PC-3 (cell line): ENCODE data around the gene DSN1. TPM values are rescaled to one million over a fixed set of nuclear protein-coding genes. Genes with fewer than 3 reads are reported as not detected.

Experiments
- ATAC-seq: fragments of 200-7000 bp; cut with Tn5 transposase; 2 replicates; pipeline ENCODE4 v1.9.1; 2020; ENCODE audit warnings: mild to moderate bottlenecking, moderate library complexity
- BruUV-seq: library from RNA; stranded (reverse); fragments of 400-500 nt; replicated peaks from 2 replicates; lab custom pipeline; 2021; lab: Mats Ljungman, UMichigan
- CTCF ChIA-PET: fragments of 300-600 bp; sonication (Branson Sonifier 250); formaldehyde crosslinking; loops from one replicate; lab custom pipeline; 2022; ENCODE audit warnings: antibody characterized with exemption; lab: Charles Lee
- POLR2A ChIA-PET: fragments of 300-600 bp; sonication (Branson Sonifier 250); formaldehyde crosslinking; loops from one replicate; lab custom pipeline; 2022; ENCODE audit warnings: antibody characterized with exemption; ENCODE audit not compliant: unreplicated experiment; lab: Charles Lee
- DNase-seq: peaks from one replicate; pipeline ENCODE4 v3.0.0-alpha.2; 2015
- H2AFZ ChIP-seq: fragments of 300-600 bp; sonication (generic); 2 replicates; pipeline ENCODE4 v1.6.0; 2016; ENCODE audit warnings: antibody characterized with exemption, low read length
- H3F3A ChIP-seq: fragments of 300-600 bp; sonication (generic); one replicate; pipeline ENCODE4 v1.6.0; 2017; ENCODE audit warnings: antibody characterized with exemption, low read length, control low read depth, mild to moderate bottlenecking; ENCODE audit not compliant: unreplicated experiment
- H3K27ac ChIP-seq: fragments of 300-600 bp; sonication (generic); 2 replicates; pipeline ENCODE4 v1.5.1; 2016; ENCODE audit warnings: mild to moderate bottlenecking, low read length
- H3K27me3 ChIP-seq: fragments of 300-600 bp; sonication (generic); 2 replicates; pipeline ENCODE4 v1.6.1; 2016; ENCODE audit warnings: low read length, mixed read lengths
- H3K36me3 ChIP-seq: fragments of 300-600 bp; sonication (generic); 2 replicates; pipeline ENCODE4 v1.6.1; 2016; ENCODE audit warnings: low read depth, mixed run types, low read length, mixed read lengths
- H3K4me1 ChIP-seq: fragments of 300-600 bp; sonication (generic); 2 replicates; pipeline ENCODE4 v1.5.1; 2016; ENCODE audit warnings: low read length; ENCODE audit not compliant: insufficient read depth
- H3K4me2 ChIP-seq: fragments of 300-600 bp; sonication (generic); 2 replicates; pipeline ENCODE4 v1.6.0; 2016; ENCODE audit warnings: low read length
- H3K4me3 ChIP-seq: fragments of 300-600 bp; sonication (generic); 2 replicates; pipeline ENCODE4 v1.5.1; 2016; ENCODE audit warnings: mild to moderate bottlenecking, low read length, mixed read lengths
- H3K79me2 ChIP-seq: fragments of 300-600 bp; sonication (generic); 2 replicates; pipeline ENCODE4 v1.6.1; 2017; ENCODE audit warnings: low read length, mixed read lengths
- H3K9ac ChIP-seq: fragments of 300-600 bp; sonication (generic); 2 replicates; pipeline ENCODE4 v1.6.0; 2016; ENCODE audit warnings: mild to moderate bottlenecking, low read length
- H3K9me2 ChIP-seq: fragments of 300-600 bp; sonication (generic); replicated peaks from 2 replicates; pipeline ENCODE4 v1.6.1; 2016; ENCODE audit warnings: mixed run types, low read length, mixed read lengths
- H3K9me3 ChIP-seq: fragments of 300-600 bp; sonication (generic); 2 replicates; pipeline ENCODE4 v1.6.1; 2016; ENCODE audit warnings: low read length, mixed read lengths
- H4K20me1 ChIP-seq: fragments of 300-600 bp; sonication (generic); 2 replicates; pipeline ENCODE4 v1.6.1; 2016; ENCODE audit warnings: low read length, mixed read lengths
- EZH2 ChIP-seq: fragments of 300-600 bp; sonication (generic); IDR thresholded peaks from one replicate; pipeline ENCODE4 v1.6.1; 2017; ENCODE audit warnings: antibody characterized with exemption, mild to moderate bottlenecking, low read length; ENCODE audit not compliant: unreplicated experiment
- EZH2phosphoT487 ChIP-seq: fragments of 300-600 bp; sonication (generic); IDR thresholded peaks from 2 replicates; pipeline ENCODE4 v1.6.1; 2018; ENCODE audit warnings: mild to moderate bottlenecking, antibody characterized with exemption, low read length, borderline replicate concordance
- intact Hi-C: fragments of 100-400 bp; cut with micrococcal nuclease; formaldehyde crosslinking; loops from 2 replicates; pipeline ENCODE4 v1.9.0; 2023
- total RNA-seq: library from RNA; depleted of rRNA; stranded (reverse); fragments of >200 nt; gene quantifications from 2 replicates; pipeline ENCODE4 v1.2.3, GENCODE V29; 2014
- TF ChIP-seq, protein P1 (sequence below): fragments of 300-600 bp; sonication (generic); conservative IDR thresholded peaks from 2 replicates; pipeline ENCODE4 v1.5.1; 2017; ENCODE audit warnings: antibody characterized with exemption, low read depth, mild to moderate bottlenecking, low read length

Gene DSN1
- total RNA-seq, 1 experiment from 2014 or later, result 39.8 TPM

DNA sequence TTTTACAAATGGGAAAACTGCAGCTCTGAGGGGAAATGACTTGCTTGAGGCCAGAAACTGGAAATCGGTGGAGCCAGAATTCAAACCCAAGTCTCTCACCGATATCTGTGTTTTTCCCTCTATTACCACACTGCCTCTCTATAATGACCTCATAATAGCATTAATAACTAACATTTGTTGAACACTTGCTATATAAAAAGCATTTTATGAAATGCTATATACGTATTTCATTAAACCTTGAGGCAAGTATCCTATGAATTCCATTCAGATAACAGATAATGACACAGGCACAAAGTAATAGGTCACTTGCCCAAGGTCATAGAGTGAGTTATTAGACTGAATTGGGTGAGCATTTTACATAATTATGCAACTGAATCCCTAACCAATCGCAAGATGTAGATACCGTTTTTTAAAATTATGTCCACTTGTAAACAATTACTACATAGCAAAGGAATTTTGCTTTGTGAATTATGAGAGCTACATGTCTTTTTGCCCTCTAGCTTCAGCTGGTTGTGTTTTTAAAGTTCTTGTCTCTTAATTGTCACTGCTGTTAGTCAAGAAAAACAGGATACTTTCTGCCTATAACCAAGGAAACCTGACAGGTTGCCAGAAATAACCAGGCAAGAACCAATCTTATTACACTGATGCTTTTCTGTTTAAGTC is 4.7 kb downstream of the DSN1 start:
- no peak overlapping the region for H3K9ac ChIP-seq
- H3K79me2 ChIP-seq, result peaks cover 21% of the 10 kb centered on the region
- peaks cover 19% of the 10 kb centered on the region for H3K4me1 ChIP-seq
- H3K36me3 ChIP-seq, result no peaks in the 10 kb centered on the region; the same call in 1 of the 2 replicates
- H3F3A ChIP-seq, result no peaks in the 10 kb centered on the region
- H3K27me3 ChIP-seq, result no peaks in the 10 kb centered on the region
- no peaks in the 10 kb centered on the region for H4K20me1 ChIP-seq
- H3K4me3 ChIP-seq, result 0 out of 2 replicates have a peak overlapping the region, but pooled peaks have one; percentile 3
- no peaks in the 10 kb centered on the region for H3K9me3 ChIP-seq
- H3K27ac ChIP-seq, result no peak overlapping the region
- peak overlapping the region; percentile 21 for H3K4me2 ChIP-seq
- ATAC-seq (no peak), DNase-seq (peak; percentile 37)
- TF ChIP-seq EZH2phosphoT487 (no peak), EZH2 (no peak)
- TF ChIP-seq, protein P1, sequence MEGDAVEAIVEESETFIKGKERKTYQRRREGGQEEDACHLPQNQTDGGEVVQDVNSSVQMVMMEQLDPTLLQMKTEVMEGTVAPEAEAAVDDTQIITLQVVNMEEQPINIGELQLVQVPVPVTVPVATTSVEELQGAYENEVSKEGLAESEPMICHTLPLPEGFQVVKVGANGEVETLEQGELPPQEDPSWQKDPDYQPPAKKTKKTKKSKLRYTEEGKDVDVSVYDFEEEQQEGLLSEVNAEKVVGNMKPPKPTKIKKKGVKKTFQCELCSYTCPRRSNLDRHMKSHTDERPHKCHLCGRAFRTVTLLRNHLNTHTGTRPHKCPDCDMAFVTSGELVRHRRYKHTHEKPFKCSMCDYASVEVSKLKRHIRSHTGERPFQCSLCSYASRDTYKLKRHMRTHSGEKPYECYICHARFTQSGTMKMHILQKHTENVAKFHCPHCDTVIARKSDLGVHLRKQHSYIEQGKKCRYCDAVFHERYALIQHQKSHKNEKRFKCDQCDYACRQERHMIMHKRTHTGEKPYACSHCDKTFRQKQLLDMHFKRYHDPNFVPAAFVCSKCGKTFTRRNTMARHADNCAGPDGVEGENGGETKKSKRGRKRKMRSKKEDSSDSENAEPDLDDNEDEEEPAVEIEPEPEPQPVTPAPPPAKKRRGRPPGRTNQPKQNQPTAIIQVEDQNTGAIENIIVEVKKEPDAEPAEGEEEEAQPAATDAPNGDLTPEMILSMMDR, result no peak
- ChIA-PET CTCF (interaction anchor here (0.6 to 1.1 kb wide), 3 partner anchors 14 to 381 kb away, joined by 3 to 5 read pairs (median 3); no protein-coding TSS in a partner anchor), POLR2A (interaction anchor here (0.6 kb wide), 1 partner anchor 992 kb away, joined by 5 read pairs; no protein-coding TSS in a partner anchor)
- no peaks in the 10 kb centered on the region for H3K9me2 ChIP-seq
- H2AFZ ChIP-seq, result no peak overlapping the region
- intact Hi-C loops, result no loop called here
- BruUV-seq, result no TSS peak

DNA sequence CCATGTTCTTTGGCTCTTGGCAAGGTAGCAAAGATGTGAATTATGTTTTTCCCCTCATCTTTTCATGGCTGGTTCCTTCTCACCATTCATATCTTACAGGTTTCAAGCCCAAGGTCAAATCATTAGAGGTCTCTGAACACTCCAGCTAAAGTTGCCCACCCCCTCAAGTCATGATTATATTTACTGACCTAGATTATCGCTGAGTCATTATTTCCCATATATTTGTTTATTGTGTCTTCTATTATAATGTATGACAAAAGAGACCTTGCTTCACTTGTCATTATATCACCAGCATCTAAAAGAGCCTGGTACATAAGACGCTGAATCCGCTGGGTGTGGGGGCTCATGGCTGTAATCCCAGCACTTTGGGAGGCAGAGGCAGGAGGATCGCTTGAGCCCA is 12.4 kb downstream of the DSN1 start:
- ChIA-PET CTCF (no interaction called here), POLR2A (no interaction called here)
- Histone ChIP-seq H3K4me1 (no peaks in the 10 kb centered on the region), H3K79me2 (no peaks in the 10 kb centered on the region), H2AFZ (no peak overlapping the region), H3K9me3 (no peaks in the 10 kb centered on the region), H4K20me1 (no peaks in the 10 kb centered on the region), H3K9me2 (no peaks in the 10 kb centered on the region), H3K9ac (no peak overlapping the region), H3F3A (no peaks in the 10 kb centered on the region), H3K4me3 (no peak overlapping the region), H3K36me3 (peaks cover 21% of the 10 kb centered on the region; the same call in 1 of the 2 replicates), H3K4me2 (no peak overlapping the region), H3K27ac (no peak overlapping the region), H3K27me3 (no peaks in the 10 kb centered on the region)
- no peak for ATAC-seq
- TF ChIP-seq EZH2 (no peak), EZH2phosphoT487 (no peak)
- TF ChIP-seq, protein P1, result no peak
- BruUV-seq, result no TSS peak
- DNase-seq, result no peak
- intact Hi-C loops, result no loop called here

DNA sequence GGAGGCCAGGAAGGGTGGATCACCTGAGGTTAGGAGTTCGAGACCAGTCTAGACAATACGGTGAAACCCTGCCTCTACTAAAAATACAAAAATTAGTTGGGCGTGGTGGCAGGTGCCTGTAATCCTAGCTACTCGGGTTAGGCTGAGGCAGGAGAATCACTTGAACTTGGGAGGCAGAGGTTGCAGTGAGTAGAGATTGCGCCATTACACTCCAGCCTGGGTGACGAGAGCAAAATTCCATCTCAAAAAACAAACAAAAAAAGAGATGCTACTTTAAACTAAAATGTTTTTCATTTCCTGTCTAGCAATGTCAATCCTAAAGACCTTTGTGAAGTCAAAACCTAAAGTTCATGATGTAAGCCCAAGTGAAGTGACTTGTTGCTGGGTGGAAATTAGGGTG is 12.9 kb downstream of the DSN1 start:
- ATAC-seq, result no peak
- no peaks in the 10 kb centered on the region for H3F3A ChIP-seq
- H3K9ac ChIP-seq, result no peak overlapping the region
- H2AFZ ChIP-seq, result no peak overlapping the region
- H4K20me1 ChIP-seq, result no peaks in the 10 kb centered on the region
- POLR2A ChIA-PET, result no interaction called here
- CTCF ChIA-PET, result no interaction called here
- BruUV-seq, result no TSS peak
- H3K4me2 ChIP-seq, result no peak overlapping the region
- no peaks in the 10 kb centered on the region for H3K9me3 ChIP-seq
- intact Hi-C loops, result no loop called here
- H3K36me3 ChIP-seq, result peaks cover 21% of the 10 kb centered on the region; the same call in 1 of the 2 replicates
- H3K27me3 ChIP-seq, result no peaks in the 10 kb centered on the region
- H3K79me2 ChIP-seq, result no peaks in the 10 kb centered on the region
- H3K4me3 ChIP-seq, result no peak overlapping the region
- H3K4me1 ChIP-seq, result no peaks in the 10 kb centered on the region
- TF ChIP-seq EZH2phosphoT487, result no peak
- TF ChIP-seq, protein P1, result no peak
- DNase-seq, result no peak
- no peak overlapping the region for H3K27ac ChIP-seq
- H3K9me2 ChIP-seq, result no peaks in the 10 kb centered on the region
